GM23248 (cell line): ENCODE measurements around the gene CPPED1. TPM values are rescaled to one million over a fixed set of nuclear protein-coding genes. Genes with fewer than 3 reads are reported as not detected.

Experiments used
- DNase-seq: peaks from one replicate; pipeline ENCODE4 v3.0.0-alpha.2; 2015
- H2AFZ ChIP-seq: fragments of 200-600 bp; sonication (generic); 2 replicates; pipeline ENCODE4 v1.6.1; 2016; ENCODE audit warnings: antibody characterized with exemption
- H3F3A ChIP-seq: fragments of 200-600 bp; sonication (generic); 2 replicates; pipeline ENCODE4 v1.6.1; 2016; ENCODE audit warnings: mild to moderate bottlenecking, antibody characterized with exemption, mixed run types; ENCODE audit not compliant: insufficient read depth
- H3K27ac ChIP-seq: fragments of 200-600 bp; sonication (generic); 2 replicates; pipeline ENCODE4 v1.5.1; 2016; ENCODE audit warnings: mild to moderate bottlenecking
- H3K27me3 ChIP-seq: fragments of 200-600 bp; sonication (generic); replicated peaks from 2 replicates; pipeline ENCODE4 v1.6.1; 2016; ENCODE audit warnings: mild to moderate bottlenecking; ENCODE audit not compliant: insufficient read depth
- H3K36me3 ChIP-seq: fragments of 200-600 bp; sonication (generic); 2 replicates; pipeline ENCODE4 v1.6.1; 2016; ENCODE audit warnings: low read depth, mild to moderate bottlenecking
- H3K4me1 ChIP-seq: fragments of 200-600 bp; sonication (generic); 2 replicates; pipeline ENCODE4 v1.6.1; 2016; ENCODE audit warnings: mild to moderate bottlenecking; ENCODE audit not compliant: insufficient read depth
- H3K4me2 ChIP-seq: fragments of 200-600 bp; sonication (generic); one replicate; pipeline ENCODE4 v1.6.1; 2016; ENCODE audit warnings: mild to moderate bottlenecking; ENCODE audit not compliant: unreplicated experiment
- H3K4me3 ChIP-seq: fragments of 200-600 bp; sonication (generic); 2 replicates; pipeline ENCODE4 v1.5.1; 2016; ENCODE audit warnings: mild to moderate bottlenecking
- H3K79me2 ChIP-seq: fragments of 200-600 bp; sonication (generic); 2 replicates; pipeline ENCODE4 v1.6.1; 2016; ENCODE audit warnings: mild to moderate bottlenecking; ENCODE audit not compliant: insufficient read depth
- H3K9ac ChIP-seq: fragments of 200-600 bp; sonication (generic); 2 replicates; pipeline ENCODE4 v1.6.1; 2016; ENCODE audit warnings: mild to moderate bottlenecking
- H3K9me2 ChIP-seq: fragments of 200-600 bp; sonication (generic); 2 replicates; pipeline ENCODE4 v1.6.1; 2016; ENCODE audit warnings: mixed run types, mild to moderate bottlenecking, moderate library complexity; ENCODE audit not compliant: insufficient read depth
- H3K9me3 ChIP-seq: fragments of 200-600 bp; sonication (generic); one replicate; pipeline ENCODE4 v1.6.1; 2017; ENCODE audit warnings: low read depth
- H4K20me1 ChIP-seq: fragments of 200-600 bp; sonication (generic); 2 replicates; pipeline ENCODE4 v1.6.0; 2016; ENCODE audit not compliant: insufficient read depth
- EZH2 ChIP-seq: fragments of 200-600 bp; sonication (generic); IDR thresholded peaks from 2 replicates; pipeline ENCODE4 v1.6.1; 2018; ENCODE audit warnings: antibody characterized with exemption, mild to moderate bottlenecking; ENCODE audit not compliant: insufficient read depth, poor library complexity, severe bottlenecking
- EZH2phosphoT487 ChIP-seq: fragments of 200-600 bp; sonication (generic); IDR thresholded peaks from 2 replicates; pipeline ENCODE4 v1.6.1; 2018; ENCODE audit warnings: antibody characterized with exemption, moderate library complexity, mild to moderate bottlenecking, low read depth; ENCODE audit not compliant: insufficient read depth
- WGBS, 2 experiments: methylation state at CpG; one replicate each; pipeline ENCODE4 v1.1.6; 2015 to 2017; ENCODE audit warnings: low lambda C conversion rate in 2 of 2, low coverage in 1 of 2; ENCODE audit errors: missing lambda C conversion rate in 2 of 2; 5-methylcytosine and 5-hydroxymethylcytosine counted together
- in situ Hi-C: fragments of 300-500 bp; cut with MboI; formaldehyde crosslinking; loops from 2 replicates; pipeline ENCODE4 v1.15.0; 2020
- polyA plus RNA-seq: library from polyadenylated mRNA; unstranded; fragments of >200 nt; fragmentation: Nextera tagmentation; extraction: Ambion mirVana; gene quantifications from 2 replicates; pipeline ENCODE4 v1.2.1, GENCODE V29; 2016
- total RNA-seq: library from RNA; depleted of rRNA; stranded (reverse); fragments of >200 nt; shearing (Covaris generic); gene quantifications from 2 replicates; pipeline ENCODE4 v1.2.3, GENCODE V29; 2014

Gene CPPED1
- total and polyA plus RNA-seq, 2 experiments from 2014 or later, result 11.7 to 39.1 TPM

DNA sequence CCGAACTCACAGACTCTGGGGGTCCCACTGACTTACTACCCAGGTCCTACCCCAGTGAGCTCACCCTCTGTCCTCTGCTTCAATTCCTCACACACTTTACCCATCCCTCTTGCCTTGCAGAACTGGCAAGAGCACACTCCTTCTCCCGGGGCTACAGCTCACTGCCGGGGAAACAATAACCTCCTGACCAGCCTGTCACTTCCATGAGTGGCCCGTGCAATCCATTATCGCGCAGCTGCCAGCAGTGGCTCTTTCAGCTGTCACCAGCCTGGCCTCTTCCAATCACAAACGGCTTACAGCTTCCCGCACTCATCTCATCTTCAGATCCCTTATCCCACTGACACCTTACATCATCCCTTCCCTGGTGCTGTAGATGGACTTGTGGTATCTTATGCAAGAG lies 79.5 kb downstream of the CPPED1 start:
- Histone ChIP-seq H3K4me3 (no peak overlapping the region), H3F3A (peaks cover 4% of the 10 kb centered on the region; the same call in 1 of the 2 replicates), H3K9ac (no peak overlapping the region), H4K20me1 (no peaks in the 10 kb centered on the region), H3K27ac (no peak overlapping the region), H2AFZ (no peak overlapping the region), H3K4me2 (no peak overlapping the region), H3K36me3 (no peaks in the 10 kb centered on the region), H3K79me2 (no peaks in the 10 kb centered on the region), H3K27me3 (no peaks in the 10 kb centered on the region), H3K4me1 (peaks cover 11% of the 10 kb centered on the region), H3K9me2 (no peaks in the 10 kb centered on the region), H3K9me3 (no peaks in the 10 kb centered on the region)
- WGBS, 2 experiments, result 97 to 99% methylated on average over 8 of the region's 8 CpGs
- DNase-seq, result no peak
- TF ChIP-seq EZH2 (no peak), EZH2phosphoT487 (no peak)
- in situ Hi-C loops, result no loop called here

DNA sequence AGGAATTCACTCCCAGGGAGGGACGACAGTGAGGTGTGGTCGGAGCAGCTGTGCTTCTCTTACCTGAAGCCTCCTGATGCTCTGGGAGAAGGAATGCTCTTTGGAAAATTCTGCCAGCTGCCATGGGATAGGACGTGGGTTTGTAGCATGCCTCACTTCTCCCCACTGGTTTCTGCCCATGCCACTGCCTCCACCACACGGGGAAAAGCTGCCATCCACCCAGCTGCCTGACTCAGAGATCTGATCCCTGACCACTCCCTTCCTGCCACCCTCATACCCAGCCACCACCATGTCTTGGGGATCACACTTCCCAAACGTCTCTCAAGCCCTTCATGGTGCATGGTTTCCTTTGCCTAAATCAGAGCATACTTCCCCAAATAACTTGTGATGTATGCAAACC lies 80.0 kb downstream of the CPPED1 start:
- 92 to 93% methylated on average over 5 of the region's 5 CpGs for WGBS, 2 experiments

DNA sequence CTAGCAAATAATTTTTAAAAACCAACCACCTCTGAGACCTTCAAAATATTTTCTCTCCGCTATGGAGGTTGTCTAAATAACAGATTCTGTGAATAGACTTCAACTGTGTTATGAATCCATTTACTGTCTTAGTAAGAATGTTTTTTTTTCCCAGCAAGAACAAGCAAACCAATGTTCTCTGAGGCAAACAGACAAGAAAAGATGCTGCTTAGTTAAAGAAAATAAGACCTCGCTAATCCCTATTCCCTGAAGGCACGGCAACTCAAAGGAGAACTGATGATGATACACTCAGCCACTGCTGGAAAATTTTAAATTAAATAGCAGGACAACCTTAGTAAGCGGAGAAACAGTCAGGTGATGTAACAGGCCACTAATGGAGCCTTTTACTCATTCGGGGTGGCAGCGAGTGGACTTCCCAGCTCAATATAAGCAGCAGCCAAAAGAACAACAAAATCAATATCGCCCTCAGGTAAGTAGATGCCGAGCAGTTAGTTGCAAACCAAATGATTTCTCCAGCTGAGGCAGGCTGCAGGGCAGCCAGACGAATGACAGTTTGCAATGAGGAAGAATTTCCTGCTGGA lies 81.8 kb downstream of the CPPED1 start:
- H3K9me3 ChIP-seq, result no peaks in the 10 kb centered on the region
- no peak overlapping the region for H3K4me2 ChIP-seq
- no peaks in the 10 kb centered on the region for H3F3A ChIP-seq
- H3K9me2 ChIP-seq, result no peaks in the 10 kb centered on the region
- no peaks in the 10 kb centered on the region for H3K79me2 ChIP-seq
- 89 to 93% methylated on average over 9 of the region's 9 CpGs for WGBS, 2 experiments
- H3K36me3 ChIP-seq, result no peaks in the 10 kb centered on the region
- H3K27me3 ChIP-seq, result no peaks in the 10 kb centered on the region
- in situ Hi-C loops, result no loop called here
- no peaks in the 10 kb centered on the region for H4K20me1 ChIP-seq
- no peak overlapping the region for H2AFZ ChIP-seq
- TF ChIP-seq EZH2phosphoT487 (no peak), EZH2 (no peak)
- no peak overlapping the region for H3K27ac ChIP-seq
- H3K4me3 ChIP-seq, result no peak overlapping the region
- H3K4me1 ChIP-seq, result no peaks in the 10 kb centered on the region
- no peak for DNase-seq
- H3K9ac ChIP-seq, result no peak overlapping the region

More for the DNA sequence above, 80.0 kb downstream of the CPPED1 start:
- Histone ChIP-seq H3K27me3 (no peaks in the 10 kb centered on the region), H3K79me2 (no peaks in the 10 kb centered on the region), H3K4me3 (no peak overlapping the region), H4K20me1 (no peaks in the 10 kb centered on the region), H3K9me3 (no peaks in the 10 kb centered on the region), H3K27ac (no peak overlapping the region), H3K36me3 (no peaks in the 10 kb centered on the region), H3K9ac (no peak overlapping the region), H3F3A (no peaks in the 10 kb centered on the region), H3K9me2 (no peaks in the 10 kb centered on the region), H3K4me2 (no peak overlapping the region), H3K4me1 (peaks cover 6% of the 10 kb centered on the region), H2AFZ (no peak overlapping the region)
- no peak for TF ChIP-seq EZH2
- TF ChIP-seq EZH2phosphoT487, result no peak
- no peak for DNase-seq
- in situ Hi-C loops, result no loop called here

DNA sequence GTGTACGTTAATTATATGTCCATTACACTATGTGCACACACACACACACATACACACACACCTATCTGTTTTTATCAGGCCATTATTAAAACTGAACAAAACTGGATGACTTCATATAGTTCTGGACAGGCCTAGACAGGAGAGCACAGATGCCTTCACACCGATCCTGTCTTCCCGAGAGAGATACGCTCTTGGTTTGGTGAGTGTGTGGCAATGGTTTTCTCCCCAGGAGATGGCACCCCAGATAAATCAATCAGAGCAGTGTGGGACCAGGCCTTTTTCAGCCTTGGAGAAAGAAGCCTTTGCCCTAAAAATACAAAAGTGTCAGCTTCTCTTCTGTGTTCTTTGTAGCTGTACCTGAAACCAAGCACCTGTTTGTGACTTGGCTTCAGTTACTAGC lies 83.7 kb downstream of the CPPED1 start:
- Histone ChIP-seq H3K36me3 (no peaks in the 10 kb centered on the region), H4K20me1 (no peaks in the 10 kb centered on the region), H3K27ac (no peak overlapping the region), H3K4me2 (no peak overlapping the region), H3K9ac (no peak overlapping the region), H3K9me2 (no peaks in the 10 kb centered on the region), H3F3A (no peaks in the 10 kb centered on the region), H3K9me3 (no peaks in the 10 kb centered on the region), H3K79me2 (no peaks in the 10 kb centered on the region), H2AFZ (no peak overlapping the region), H3K4me1 (no peaks in the 10 kb centered on the region), H3K27me3 (no peaks in the 10 kb centered on the region), H3K4me3 (no peak overlapping the region)
- 94 to 95% methylated on average over 4 of the region's 4 CpGs for WGBS, 2 experiments
- in situ Hi-C loops, result no loop called here
- TF ChIP-seq EZH2phosphoT487 (no peak), EZH2 (no peak)
- no peak for DNase-seq

DNA sequence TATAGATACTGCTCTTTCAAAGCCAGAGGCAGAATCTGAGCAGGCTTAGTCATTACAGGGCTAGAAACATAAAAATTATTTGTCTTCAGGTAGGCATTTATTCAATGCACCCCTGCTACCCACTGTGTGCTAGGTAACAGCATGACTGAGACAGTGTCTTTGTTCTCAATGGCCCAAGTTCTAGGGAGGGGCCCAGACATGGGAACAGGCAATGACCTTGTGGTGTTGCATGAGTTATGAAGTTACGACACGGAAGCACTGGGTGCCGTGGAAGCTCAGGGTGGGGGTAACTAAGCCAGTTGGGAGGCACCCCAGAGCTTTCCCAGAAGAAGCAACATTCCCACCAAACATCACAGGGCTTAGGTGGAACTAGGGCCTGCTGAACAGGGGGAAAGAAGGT lies 87.0 kb downstream of the CPPED1 start:
- Histone ChIP-seq H3K9ac (no peak overlapping the region), H3K4me2 (no peak overlapping the region), H3K27me3 (no peaks in the 10 kb centered on the region), H2AFZ (no peak overlapping the region), H4K20me1 (no peaks in the 10 kb centered on the region), H3K9me3 (no peaks in the 10 kb centered on the region), H3K4me1 (no peaks in the 10 kb centered on the region), H3K36me3 (no peaks in the 10 kb centered on the region), H3F3A (no peaks in the 10 kb centered on the region), H3K4me3 (no peak overlapping the region), H3K27ac (no peak overlapping the region), H3K79me2 (no peaks in the 10 kb centered on the region), H3K9me2 (no peaks in the 10 kb centered on the region)
- TF ChIP-seq EZH2 (no peak), EZH2phosphoT487 (no peak)
- WGBS, 2 experiments, result 69 to 73% methylated on average over 3 of the region's 3 CpGs
- in situ Hi-C loops, result no loop called here
- DNase-seq, result no peak
